GM12872 (cell line): ENCODE results near the gene ABLIM2.

Experiments used
- CTCF ChIP-seq: IDR thresholded peaks from 3 replicates; pipeline ENCODE4 v1.5.1; 2011; ENCODE audit warnings: low read depth, mild to moderate bottlenecking, low read length, moderate library complexity; ENCODE audit not compliant: insufficient read depth

ABLIM2 gene

GRCh38 chr4:8125526-8126056 is 33.0 kb downstream of the ABLIM2 start:
- TF ChIP-seq CTCF, result no peak

GRCh38 chr4:8123870-8124269 is 34.7 kb downstream of the ABLIM2 start:
- TF ChIP-seq CTCF, result no peak

GRCh38 chr4:8123389-8123788 is 35.2 kb downstream of the ABLIM2 start:
- TF ChIP-seq CTCF, result no peak

- TF ChIP-seq CTCF, result no peak
Measured at GRCh38 chr4:8122746-8123145, 35.9 kb downstream of the ABLIM2 start.

- TF ChIP-seq CTCF, result no peak
Measured at GRCh38 chr4:8121292-8122015, 37.2 kb downstream of the ABLIM2 start.

- TF ChIP-seq CTCF, result no peak
Measured at GRCh38 chr4:8120501-8120900, 38.1 kb downstream of the ABLIM2 start.

GRCh38 chr4:8119877-8120276 is 38.7 kb downstream of the ABLIM2 start:
- TF ChIP-seq CTCF, result no peak
